K562 (cell line): ENCODE data around the gene LIMK1. TPM values are rescaled to one million over a fixed set of nuclear protein-coding genes. Genes with fewer than 3 reads are reported as not detected.

ENCODE experiments used
- ATAC-seq: fragments of 200-7000 bp; cut with Tn5 transposase; 3 replicates; pipeline ENCODE4 v1.9.1; 2020; ENCODE audit warnings: moderate library complexity
- BruUV-seq: library from RNA; stranded (reverse); fragments of 400-500 nt; replicated peaks from 2 replicates; lab custom pipeline; 2021; lab: Mats Ljungman, UMichigan
- CTCF ChIA-PET: fragments of 300-600 bp; formaldehyde crosslinking; extraction: SDS; loops from one replicate; lab custom pipeline; 2021; ENCODE audit warnings: low intra/inter-chr PET ratio; lab: Yijun Ruan, JAX
- POLR2A ChIA-PET: fragments of 300-600, 350-650 bp; sonication (Branson Sonifier 250); formaldehyde crosslinking; extraction: SDS; loops from one replicate; lab custom pipeline; 2021; ENCODE audit warnings: antibody characterized with exemption, inconsistent platforms; lab: Yijun Ruan, JAX
- DNase-seq, 4 experiments: peaks; one replicate each; pipeline versions ENCODE4 v3.0.0 to v3.0.0-alpha.2; 2011 to 2018; ENCODE audit warnings: low spot score in 3 of 4, mixed read lengths in 3 of 4; ENCODE audit errors: extremely low read depth in 1 of 4
- FAIRE-seq: peaks from 2 replicates; lab custom pipeline; 2011; peaks lifted over from hg19 to GRCh38; lab: Jason Lieb, UNC
- H2AFZ ChIP-seq: 2 replicates; pipeline ENCODE4 v1.6.0; 2011; ENCODE audit warnings: low read depth, low read length, control low read depth, inconsistent platforms
- H3K27ac ChIP-seq: fragments of 200-600 bp; 3 replicates; pipeline ENCODE4 v1.8.0; 2011; ENCODE audit warnings: low read depth, mild to moderate bottlenecking, control low read depth, inconsistent platforms, low read length, moderate library complexity, mixed read lengths; ENCODE audit errors: extremely low read depth
- H3K27me3 ChIP-seq, 2 experiments: fragments of 300-600 bp in 1 of 2; 2 replicates in 1 of 2; 3 replicates in 1 of 2; pipeline versions ENCODE4 v1.6.0 to v1.8.0; 2011; ENCODE audit warnings: inconsistent platforms in 2 of 2, low read length in 2 of 2, mild to moderate bottlenecking in 1 of 2, mixed read lengths in 1 of 2, moderate library complexity in 1 of 2; ENCODE audit not compliant: control insufficient read depth in 2 of 2, insufficient read depth in 2 of 2
- H3K36me3 ChIP-seq: fragments of 300-600 bp; 3 replicates; pipeline ENCODE4 v1.8.0; 2011; ENCODE audit warnings: mild to moderate bottlenecking, low read length, inconsistent platforms; ENCODE audit not compliant: control insufficient read depth, insufficient read depth
- H3K4me1 ChIP-seq, 2 experiments: fragments of 200-600 bp in 1 of 2; replicated peaks in 1 of 2; 2 replicates in 1 of 2; 3 replicates in 1 of 2; pipeline versions ENCODE4 v1.5.1 to v1.8.0; 2011; ENCODE audit warnings: inconsistent platforms in 2 of 2, low read length in 2 of 2, mild to moderate bottlenecking in 1 of 2, mixed read lengths in 1 of 2, moderate library complexity in 1 of 2; ENCODE audit not compliant: control insufficient read depth in 2 of 2, insufficient read depth in 2 of 2
- H3K4me2 ChIP-seq: 2 replicates; pipeline ENCODE4 v1.6.1; 2011; ENCODE audit warnings: low read length, control low read depth, inconsistent platforms, mixed read lengths; ENCODE audit not compliant: insufficient read depth
- H3K4me3 ChIP-seq: fragments of 200-600 bp; sonication (generic), shearing (Covaris generic); 2 replicates; pipeline ENCODE4 v1.5.1; 2016; ENCODE audit warnings: control low read depth, inconsistent platforms
- H3K79me2 ChIP-seq: fragments of 200-600 bp; 3 replicates; pipeline ENCODE4 v1.8.0; 2011; ENCODE audit warnings: low read length, inconsistent platforms; ENCODE audit not compliant: control insufficient read depth, insufficient read depth
- H3K9ac ChIP-seq, 2 experiments: 2 replicates each; pipeline versions ENCODE4 v1.6.0 to v1.6.1; 2011; ENCODE audit warnings: low read depth in 2 of 2, low read length in 2 of 2, control low read depth in 1 of 2, inconsistent platforms in 1 of 2, mild to moderate bottlenecking in 1 of 2, mixed read lengths in 1 of 2; ENCODE audit not compliant: insufficient read depth in 1 of 2
- H3K9me1 ChIP-seq: one replicate; pipeline ENCODE4 v1.6.0; 2011; ENCODE audit warnings: inconsistent platforms, mild to moderate bottlenecking, low read length, moderate library complexity; ENCODE audit not compliant: control insufficient read depth, insufficient read depth
- H3K9me3 ChIP-seq: replicated peaks from 2 replicates; pipeline ENCODE4 v1.5.1; 2011; ENCODE audit warnings: low read depth, low read length, inconsistent platforms; ENCODE audit not compliant: control insufficient read depth, insufficient read depth
- H4K20me1 ChIP-seq: replicated peaks from 2 replicates; pipeline ENCODE4 v1.6.1; 2011; ENCODE audit warnings: low read length, inconsistent platforms, mixed read lengths; ENCODE audit not compliant: control insufficient read depth, insufficient read depth
- L3MBTL2 ChIP-seq: fragments of 450-650 bp; IDR thresholded peaks from 2 replicates; pipeline ENCODE4 v1.6.1; 2016; ENCODE audit warnings: mild to moderate bottlenecking, moderate library complexity
- MAFG ChIP-seq: fragments of 450-650 bp; conservative IDR thresholded peaks from 2 replicates; pipeline ENCODE4 v1.6.1; 2016; ENCODE audit warnings: missing genetic modification characterization, missing compliant biosample characterization
- PRMT5 ChIP-seq: sonication (generic); formaldehyde crosslinking; IDR thresholded peaks from 2 replicates; pipeline ENCODE4 v1.5.0; 2020; ENCODE audit warnings: missing genetic modification reagents
- SIRT6 ChIP-seq: IDR thresholded peaks from one replicate; pipeline ENCODE4 v1.6.1; 2012; ENCODE audit warnings: low read depth, mild to moderate bottlenecking, control low read depth, inconsistent platforms, low read length, moderate library complexity
- TCFL5 ChIP-seq: fragments of 250-450 bp; sonication (Bioruptor Pico); conservative IDR thresholded peaks from 2 replicates; pipeline ENCODE4 v1.6.1; 2021; ENCODE audit warnings: mild to moderate bottlenecking, moderate library complexity, matching md5 sums
- ZFPM2 ChIP-seq: fragments of 250-450 bp; sonication (Bioruptor Pico); IDR thresholded peaks from 2 replicates; pipeline ENCODE4 v1.5.1; 2022; ENCODE audit warnings: mild to moderate bottlenecking
- ZKSCAN8 ChIP-seq: fragments of 200-800 bp; sonication (Bioruptor generic); IDR thresholded peaks from 2 replicates; pipeline ENCODE4 v1.6.1; 2016; ENCODE audit warnings: missing genetic modification characterization, missing compliant biosample characterization
- ZNF124 ChIP-seq: sonication (generic); formaldehyde crosslinking; IDR thresholded peaks from 2 replicates; pipeline ENCODE4 v1.8.1; 2022; ENCODE audit warnings: missing genetic modification reagents
- WGBS: fragments of 100-300 bp; shearing (Covaris generic); methylation state at CpG from one replicate; pipeline ENCODE4 v1.1.6; 2016; ENCODE audit warnings: low coverage, mixed read lengths; ENCODE audit not compliant: insufficient coverage; ENCODE audit errors: missing lambda C conversion rate; 5-methylcytosine and 5-hydroxymethylcytosine counted together
- in situ Hi-C: fragments of 300-500 bp; cut with MboI; formaldehyde crosslinking; loops from 4 replicates; pipeline ENCODE4 v1.15.0; 2018; ENCODE audit warnings: inconsistent platforms, mixed read lengths
- intact Hi-C: fragments of 100-400 bp; cut with micrococcal nuclease; formaldehyde crosslinking; loops from 2 replicates; pipeline ENCODE4 v1.14.2; 2022
- polyA plus RNA-seq, 8 experiments: library from polyadenylated mRNA; depleted of rRNA in 4 of 8; stranded (reverse) in 5 of 8; unstranded in 3 of 8; fragments of >200 nt; fragmentation: Nextera tagmentation in 2 of 8; fragmentation: Illumina TruSeq in 1 of 8; extraction: Ambion mirVana in 2 of 8; extraction: Trizol in 1 of 8; gene quantifications; 2 replicates each; pipeline versions ENCODE4 v1.2.1 to v1.2.3, GENCODE V29; 2011 to 2014; ENCODE audit warnings: inconsistent platforms in 1 of 8, missing spikeins in 1 of 8
- total RNA-seq, 7 experiments: library from RNA; depleted of rRNA in 6 of 7; stranded (reverse); fragments of >200 nt in 6 of 7; fragmentation: Illumina TruSeq in 2 of 7; extraction: Trizol in 2 of 7; gene quantifications; 2 replicates each; pipeline versions ENCODE4 v1.2.1 to v1.2.3, GENCODE V29; 2011 to 2021; ENCODE audit warnings: low replicate concordance in 1 of 7
- TF ChIP-seq, protein P1 (sequence below): fragments of 250-450 bp; sonication (Bioruptor Pico); IDR thresholded peaks from 2 replicates; pipeline ENCODE4 v1.5.0; 2021; ENCODE audit warnings: mild to moderate bottlenecking, borderline replicate concordance
- TF ChIP-seq, protein P2 (sequence below): fragments of 250-450 bp; sonication (Bioruptor Pico); IDR thresholded peaks from 2 replicates; pipeline ENCODE4 v1.5.0; 2020; ENCODE audit warnings: mild to moderate bottlenecking, borderline replicate concordance
- TF ChIP-seq, protein P3 (sequence below): fragments of 250-450 bp; sonication (Bioruptor Pico); IDR thresholded peaks from 2 replicates; pipeline ENCODE4 v1.8.0; 2021; ENCODE audit warnings: borderline replicate concordance, mild to moderate bottlenecking, moderate library complexity; ENCODE audit not compliant: poor library complexity, severe bottlenecking

Gene LIMK1
- total and polyA plus RNA-seq, 9 of the 15 experiments (the other 6 are each of a cell fraction or from before 2014, with no cell fraction given): 0.14 to 30.0 (median 15.9) TPM

GRCh38 chr7:74063223-74063641 is 20.4 kb upstream of the LIMK1 start:
- H3K9ac ChIP-seq: peak overlapping the region in 1 of 2 experiments; percentile 15; a peak in 1 of 4 replicates

GRCh38 chr7:74063646-74064045 is 20.0 kb upstream of the LIMK1 start:
- H3K4me2 ChIP-seq: no peak overlapping the region
- H3K27me3 ChIP-seq: peaks cover 14 to 37% of the 10 kb centered on the region in 2 experiments
- 63% methylated on average over 12 of the region's 12 CpGs for WGBS
- FAIRE-seq (no peak), DNase-seq (no peak), ATAC-seq (no peak)
- H3K36me3 ChIP-seq: no peaks in the 10 kb centered on the region
- H4K20me1 ChIP-seq: 0 out of 2 replicates have a peak, but pooled peaks cover 4% of the 10 kb centered on the region
- H3K79me2 ChIP-seq: no peaks in the 10 kb centered on the region
- peak overlapping the region in 1 of 2 experiments; percentile 15; a peak in 1 of 4 replicates for H3K9ac ChIP-seq
- H2AFZ ChIP-seq: no peak overlapping the region; the same call in 1 of the 2 replicates
- in situ Hi-C loops: loop anchor here (5.0 kb wide), 1 partner anchor 339 kb away; no protein-coding TSS in a partner anchor
- H3K9me3 ChIP-seq: no peaks in the 10 kb centered on the region
- peaks cover 0 to 19% of the 10 kb centered on the region in 2 experiments; a peak in 2 of 5 replicates for H3K4me1 ChIP-seq
- intact Hi-C loops: no loop called here
- POLR2A ChIA-PET: interaction anchor here (1.3 kb wide), 1 partner anchor 115 kb away, joined by 3 read pairs; no protein-coding TSS in a partner anchor
- H3K4me3 ChIP-seq: no peak overlapping the region
- BruUV-seq: no TSS peak
- no peaks in the 10 kb centered on the region for H3K9me1 ChIP-seq
- CTCF ChIA-PET: no interaction called here
- no peak overlapping the region for H3K27ac ChIP-seq
- TF ChIP-seq, protein P1, sequence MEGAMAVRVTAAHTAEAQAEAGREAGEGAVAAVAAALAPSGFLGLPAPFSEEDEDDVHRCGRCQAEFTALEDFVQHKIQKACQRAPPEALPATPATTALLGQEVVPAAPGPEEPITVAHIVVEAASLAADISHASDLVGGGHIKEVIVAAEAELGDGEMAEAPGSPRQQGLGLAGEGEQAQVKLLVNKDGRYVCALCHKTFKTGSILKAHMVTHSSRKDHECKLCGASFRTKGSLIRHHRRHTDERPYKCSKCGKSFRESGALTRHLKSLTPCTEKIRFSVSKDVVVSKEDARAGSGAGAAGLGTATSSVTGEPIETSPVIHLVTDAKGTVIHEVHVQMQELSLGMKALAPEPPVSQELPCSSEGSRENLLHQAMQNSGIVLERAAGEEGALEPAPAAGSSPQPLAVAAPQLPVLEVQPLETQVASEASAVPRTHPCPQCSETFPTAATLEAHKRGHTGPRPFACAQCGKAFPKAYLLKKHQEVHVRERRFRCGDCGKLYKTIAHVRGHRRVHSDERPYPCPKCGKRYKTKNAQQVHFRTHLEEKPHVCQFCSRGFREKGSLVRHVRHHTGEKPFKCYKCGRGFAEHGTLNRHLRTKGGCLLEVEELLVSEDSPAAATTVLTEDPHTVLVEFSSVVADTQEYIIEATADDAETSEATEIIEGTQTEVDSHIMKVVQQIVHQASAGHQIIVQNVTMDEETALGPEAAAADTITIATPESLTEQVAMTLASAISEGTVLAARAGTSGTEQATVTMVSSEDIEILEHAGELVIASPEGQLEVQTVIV (CRISPR knock-in tag): no peak
- TF ChIP-seq, protein P2, sequence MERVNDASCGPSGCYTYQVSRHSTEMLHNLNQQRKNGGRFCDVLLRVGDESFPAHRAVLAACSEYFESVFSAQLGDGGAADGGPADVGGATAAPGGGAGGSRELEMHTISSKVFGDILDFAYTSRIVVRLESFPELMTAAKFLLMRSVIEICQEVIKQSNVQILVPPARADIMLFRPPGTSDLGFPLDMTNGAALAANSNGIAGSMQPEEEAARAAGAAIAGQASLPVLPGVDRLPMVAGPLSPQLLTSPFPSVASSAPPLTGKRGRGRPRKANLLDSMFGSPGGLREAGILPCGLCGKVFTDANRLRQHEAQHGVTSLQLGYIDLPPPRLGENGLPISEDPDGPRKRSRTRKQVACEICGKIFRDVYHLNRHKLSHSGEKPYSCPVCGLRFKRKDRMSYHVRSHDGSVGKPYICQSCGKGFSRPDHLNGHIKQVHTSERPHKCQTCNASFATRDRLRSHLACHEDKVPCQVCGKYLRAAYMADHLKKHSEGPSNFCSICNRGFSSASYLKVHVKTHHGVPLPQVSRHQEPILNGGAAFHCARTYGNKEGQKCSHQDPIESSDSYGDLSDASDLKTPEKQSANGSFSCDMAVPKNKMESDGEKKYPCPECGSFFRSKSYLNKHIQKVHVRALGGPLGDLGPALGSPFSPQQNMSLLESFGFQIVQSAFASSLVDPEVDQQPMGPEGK (CRISPR knock-in tag): no peak
- TF ChIP-seq ZFPM2 (no peak), L3MBTL2 (no peak), ZKSCAN8 (no peak), SIRT6 (no peak), TCFL5 (CRISPR knock-in tag) (no peak), ZNF124 (no peak)
- TF ChIP-seq, protein P3, sequence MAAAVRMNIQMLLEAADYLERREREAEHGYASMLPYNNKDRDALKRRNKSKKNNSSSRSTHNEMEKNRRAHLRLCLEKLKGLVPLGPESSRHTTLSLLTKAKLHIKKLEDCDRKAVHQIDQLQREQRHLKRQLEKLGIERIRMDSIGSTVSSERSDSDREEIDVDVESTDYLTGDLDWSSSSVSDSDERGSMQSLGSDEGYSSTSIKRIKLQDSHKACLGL (CRISPR knock-in tag): no peak

More at GRCh38 chr7:74063223-74063641, 20.4 kb upstream of the LIMK1 start:
- ChIA-PET POLR2A (no interaction called here), CTCF (no interaction called here)
- H3K79me2 ChIP-seq: no peaks in the 10 kb centered on the region
- H3K27me3 ChIP-seq: peaks cover 18 to 41% of the 10 kb centered on the region in 2 experiments
- H3K9me3 ChIP-seq: no peaks in the 10 kb centered on the region
- no peak overlapping the region for H3K4me3 ChIP-seq
- DNase-seq (no peak), FAIRE-seq (no peak), ATAC-seq (no peak)
- 49% methylated on average over 6 of the region's 14 CpGs for WGBS
- intact Hi-C loops (no loop called here), in situ Hi-C loops (loop anchor here (5.0 kb wide), 1 partner anchor 339 kb away; no protein-coding TSS in a partner anchor)
- peaks cover 0 to 19% of the 10 kb centered on the region in 2 experiments; a peak in 2 of 5 replicates for H3K4me1 ChIP-seq
- peak overlapping the region; percentile 19; the same call in 1 of the 2 replicates for H2AFZ ChIP-seq
- H3K27ac ChIP-seq: no peak overlapping the region
- no peaks in the 10 kb centered on the region for H3K9me1 ChIP-seq
- H3K36me3 ChIP-seq: no peaks in the 10 kb centered on the region
- 0 out of 2 replicates have a peak, but pooled peaks have one; percentile 39 for TF ChIP-seq PRMT5 (CRISPR knock-in tag)
- TF ChIP-seq MAFG: no peak
- H3K4me2 ChIP-seq: no peak overlapping the region
- no TSS peak for BruUV-seq
- 0 out of 2 replicates have a peak, but pooled peaks cover 4% of the 10 kb centered on the region for H4K20me1 ChIP-seq
